GM18951 (cell line): ENCODE results near the gene KDM2B.
A peak's percentile ranks its signal among the peaks of the same experiment; 100 is the strongest.

Source experiments
- POLR2A ChIP-seq: IDR thresholded peaks from 4 replicates; pipeline ENCODE4 v1.6.1; 2011; ENCODE audit warnings: mild to moderate bottlenecking; ENCODE audit not compliant: insufficient read length, insufficient read depth; ENCODE audit errors: extremely low read depth
- in situ Hi-C: fragments of 300-500 bp; cut with MboI; formaldehyde crosslinking; loops from one replicate; pipeline ENCODE4 v1.12.0; 2022; ENCODE audit warnings: low sequenced_read_pairs, mixed read lengths, inconsistent platforms; ENCODE audit not compliant: unreplicated experiment

KDM2B gene

GRCh38 chr12:121536054-121536898, 44.5 kb downstream of the KDM2B start:
- in situ Hi-C loops, result no loop called here
- TF ChIP-seq POLR2A, result peak; percentile 43

GRCh38 chr12:121535150-121536053, 45.4 kb downstream of the KDM2B start:
- no peak for TF ChIP-seq POLR2A
- in situ Hi-C loops, result no loop called here

GRCh38 chr12:121534495-121535148, 46.2 kb downstream of the KDM2B start:
- peak; percentile 45 for TF ChIP-seq POLR2A
- in situ Hi-C loops, result no loop called here

- in situ Hi-C loops, result no loop called here
- TF ChIP-seq POLR2A, result no peak
Measured at GRCh38 chr12:121533394-121534090, 47.3 kb downstream of the KDM2B start.

- in situ Hi-C loops, result no loop called here
- TF ChIP-seq POLR2A, result no peak
Measured at GRCh38 chr12:121532503-121533393, 48.1 kb downstream of the KDM2B start.

- TF ChIP-seq POLR2A, result no peak
- in situ Hi-C loops, result no loop called here
Measured at GRCh38 chr12:121531356-121531750, 49.5 kb downstream of the KDM2B start.

- in situ Hi-C loops, result no loop called here
- TF ChIP-seq POLR2A, result peak; percentile 41
Measured at GRCh38 chr12:121530600-121531355, 50.0 kb downstream of the KDM2B start.

GRCh38 chr12:121529184-121529583, 51.6 kb downstream of the KDM2B start:
- in situ Hi-C loops, result no loop called here
- no peak for TF ChIP-seq POLR2A

- in situ Hi-C loops, result no loop called here
- no peak for TF ChIP-seq POLR2A
Measured at GRCh38 chr12:121525411-121525810, 55.4 kb downstream of the KDM2B start.

GRCh38 chr12:121524196-121524916, 56.5 kb downstream of the KDM2B start:
- TF ChIP-seq POLR2A, result no peak
- in situ Hi-C loops, result no loop called here
